GM19324 (cell line): ENCODE data around the gene NDUFB5.

ENCODE experiments used
- ATAC-seq: cut with Tn5 transposase; IDR thresholded peaks from one replicate; pipeline ENCODE4 v1.9.1; 2021; ENCODE audit warnings: mild to moderate bottlenecking, moderate library complexity; ENCODE audit not compliant: unreplicated experiment, low FRiP score

The NDUFB5 gene

GRCh38 chr3:179604321-179605078 lies at the start of gene NDUFB5, which contains the start of gene MRPL47:
Gene NDUFB5, plus strand, starts transcription at chr3:179604794. Its CDS starts 22 bp downstream, at chr3:179604816.
Gene MRPL47, minus strand, starts transcription at chr3:179604638. Its CDS starts 14 bp downstream, at chr3:179604624.
- peak; percentile 97 for ATAC-seq

- no peak for ATAC-seq
Measured at GRCh38 chr3:179558742-179559364, 45.7 kb upstream of the NDUFB5 start.

- ATAC-seq = no peak
Measured at GRCh38 chr3:179560791-179561190, 43.8 kb upstream of the NDUFB5 start.

- ATAC-seq = peak; percentile 99
Measured at GRCh38 chr3:179562591-179563270, 41.9 kb upstream of the NDUFB5 start, which contains the start of gene ACTL6A. Gene ACTL6A, plus strand, starts transcription at chr3:179562926. Its CDS starts 167 bp downstream, at chr3:179563093.

GRCh38 chr3:179563271-179563783 lies 41.3 kb upstream of the NDUFB5 start:
- peak; percentile 45 for ATAC-seq

- no peak for ATAC-seq
Measured at GRCh38 chr3:179565496-179565895, 39.1 kb upstream of the NDUFB5 start.

GRCh38 chr3:179580992-179581391 lies 23.6 kb upstream of the NDUFB5 start:
- ATAC-seq = no peak

- ATAC-seq = no peak
Measured at GRCh38 chr3:179589143-179589542, 15.5 kb upstream of the NDUFB5 start.

- ATAC-seq = no peak
Measured at GRCh38 chr3:179590669-179591068, 13.9 kb upstream of the NDUFB5 start.

GRCh38 chr3:179591313-179591712 lies 13.3 kb upstream of the NDUFB5 start:
- ATAC-seq = no peak

- ATAC-seq = no peak
Measured at GRCh38 chr3:179599531-179599930, 5.1 kb upstream of the NDUFB5 start.

GRCh38 chr3:179603321-179603720 lies 1.3 kb upstream of the NDUFB5 start:
- ATAC-seq = no peak

- ATAC-seq = no peak
Measured at GRCh38 chr3:179603831-179604230, 763 bp upstream of the NDUFB5 start.

GRCh38 chr3:179606534-179607085 lies 2.0 kb downstream of the NDUFB5 start:
- ATAC-seq = no peak

- peak; percentile 38 for ATAC-seq
Measured at GRCh38 chr3:179608931-179609720, 4.5 kb downstream of the NDUFB5 start.

GRCh38 chr3:179610066-179610465 lies 5.5 kb downstream of the NDUFB5 start:
- no peak for ATAC-seq

- ATAC-seq = no peak
Measured at GRCh38 chr3:179613807-179614206, 9.2 kb downstream of the NDUFB5 start.

- no peak for ATAC-seq
Measured at GRCh38 chr3:179615458-179616173, 11.0 kb downstream of the NDUFB5 start.

GRCh38 chr3:179622023-179622422 lies 17.4 kb downstream of the NDUFB5 start:
- ATAC-seq = no peak
